ENCODE measurements around the gene PSD4.

- peak; percentile 82 for TF ChIP-seq CTCF (IDR thresholded peaks at IDR 0.05; ENCODE audit: poor library complexity)
- TF ChIP-seq EZH2 (IDR thresholded peaks at IDR 0.05; ENCODE audit: borderline replicate concordance): no peak
Measured at GRCh38 chr2:113203901-113204519, 30.2 kb downstream of the PSD4 start.
